H1 (cell line): Measurements from ENCODE around the gene SURF4. TPM values are rescaled to one million over a fixed set of nuclear protein-coding genes. Genes with fewer than 3 reads are reported as not detected.

Experiments
- CTCF ChIA-PET: fragments of 300-600 bp; sonication (Branson Sonifier 250); formaldehyde crosslinking; loops from one replicate; lab custom pipeline; 2021; ENCODE audit not compliant: partially characterized antibody; lab: Charles Lee
- POLR2A ChIA-PET: fragments of 300-600 bp; sonication (Branson Sonifier 250); formaldehyde crosslinking; loops from one replicate; lab custom pipeline; 2021; ENCODE audit warnings: inconsistent platforms; ENCODE audit not compliant: partially characterized antibody; lab: Charles Lee
- DNase-seq, 2 experiments: peaks; one replicate each; pipeline versions ENCODE4 v3.0.0 to v3.0.0-alpha.2; 2010 to 2022; ENCODE audit warnings: low spot score in 2 of 2, low read depth in 1 of 2, mixed read lengths in 1 of 2
- FAIRE-seq: peaks from 2 replicates; lab custom pipeline; 2011; peaks lifted over from hg19 to GRCh38; lab: Jason Lieb, UNC
- H2AFZ ChIP-seq: 2 replicates; pipeline ENCODE4 v1.8.1; 2012; ENCODE audit warnings: low read length, inconsistent platforms
- H2AK5ac ChIP-seq: 2 replicates; pipeline ENCODE4 v1.6.1; 2013; ENCODE audit warnings: low read depth, low read length
- H2BK120ac ChIP-seq: replicated peaks from 2 replicates; pipeline ENCODE3; 2013; ENCODE audit warnings: low read depth, low read length, inconsistent platforms
- H2BK12ac ChIP-seq: 2 replicates; pipeline ENCODE4 v1.6.1; 2013; ENCODE audit warnings: low read depth, low read length
- H2BK15ac ChIP-seq: 2 replicates; pipeline ENCODE4 v1.6.1; 2013; ENCODE audit warnings: low read length
- H2BK20ac ChIP-seq: 2 replicates; pipeline ENCODE4 v1.6.1; 2013; ENCODE audit warnings: low read length
- H2BK5ac ChIP-seq: 2 replicates; pipeline ENCODE4 v1.6.1; 2013; ENCODE audit warnings: low read depth, low read length
- H3K14ac ChIP-seq: 2 replicates; pipeline ENCODE4 v1.6.1; 2013; ENCODE audit warnings: inconsistent platforms; ENCODE audit not compliant: insufficient read length
- H3K18ac ChIP-seq: 2 replicates; pipeline ENCODE4 v1.6.1; 2013; ENCODE audit warnings: low read length; ENCODE audit errors: extremely low read depth
- H3K23ac ChIP-seq: 2 replicates; pipeline ENCODE4 v1.6.1; 2013; ENCODE audit warnings: inconsistent platforms; ENCODE audit not compliant: insufficient read length
- H3K23me2 ChIP-seq: 2 replicates; pipeline ENCODE4 v1.6.1; 2013; ENCODE audit warnings: low read depth, low read length
- H3K27ac ChIP-seq: 2 replicates; pipeline ENCODE4 v1.6.1; 2011; ENCODE audit warnings: low read depth, low read length, inconsistent platforms
- H3K27me3 ChIP-seq, 4 experiments: replicated peaks in 1 of 4; 1 replicate in 1 of 4; 2 replicates in 3 of 4; pipeline versions ENCODE4 v1.6.1 to v1.8.1; 2011 to 2013; ENCODE audit warnings: low read length in 3 of 4, mild to moderate bottlenecking in 3 of 4, inconsistent platforms in 2 of 4, mixed read lengths in 2 of 4, moderate library complexity in 1 of 4; ENCODE audit not compliant: control insufficient read depth in 3 of 4, insufficient read depth in 3 of 4; ENCODE audit errors: extremely low read depth in 1 of 4
- H3K36me3 ChIP-seq, 4 experiments: 2 replicates each; pipeline versions ENCODE4 v1.6.1 to v1.8.1; 2011 to 2013; ENCODE audit warnings: mild to moderate bottlenecking in 4 of 4, low read length in 3 of 4, moderate library complexity in 2 of 4, control low read depth in 1 of 4, inconsistent platforms in 1 of 4; ENCODE audit not compliant: insufficient read depth in 4 of 4, control insufficient read depth in 2 of 4
- H3K4ac ChIP-seq: replicated peaks from 2 replicates; pipeline ENCODE3; 2013; ENCODE audit warnings: low read length, low read depth, mixed read lengths, inconsistent platforms; ENCODE audit not compliant: insufficient read length
- H3K4me1 ChIP-seq, 4 experiments: replicated peaks in 1 of 4; 1 replicate in 1 of 4; 2 replicates in 3 of 4; pipeline versions ENCODE4 v1.6.1 to v1.8.1; 2011 to 2013; ENCODE audit warnings: low read length in 3 of 4, inconsistent platforms in 2 of 4, mixed read lengths in 1 of 4; ENCODE audit not compliant: insufficient read depth in 4 of 4, control insufficient read depth in 3 of 4
- H3K4me2 ChIP-seq, 2 experiments: 2 replicates each; pipeline versions ENCODE4 v1.6.1 to v1.8.1; 2011 to 2013; ENCODE audit warnings: low read depth in 2 of 2, low read length in 2 of 2, control low read depth in 1 of 2, inconsistent platforms in 1 of 2, mild to moderate bottlenecking in 1 of 2; ENCODE audit not compliant: insufficient read depth in 1 of 2
- H3K4me3 ChIP-seq, 4 experiments: fragments of 200-600, 300-600 bp in 1 of 4; sonication (generic), shearing (Covaris generic), sonication (Bioruptor Twin) in 1 of 4; 2 replicates each; pipeline versions ENCODE4 v1.5.1 to v1.8.1; 2011 to 2016; ENCODE audit warnings: low read length in 4 of 4, low read depth in 3 of 4, control low read depth in 2 of 4, inconsistent platforms in 2 of 4, mild to moderate bottlenecking in 2 of 4, mixed read lengths in 1 of 4, moderate library complexity in 1 of 4; ENCODE audit not compliant: insufficient read depth in 2 of 4; ENCODE audit errors: extremely low read depth in 1 of 4
- H3K56ac ChIP-seq: replicated peaks from 2 replicates; pipeline ENCODE3; 2013; ENCODE audit warnings: low read depth, mild to moderate bottlenecking, mixed read lengths, low read length, inconsistent platforms; ENCODE audit not compliant: insufficient read length
- H3K79me1 ChIP-seq: 2 replicates; pipeline ENCODE4 v1.6.1; 2013; ENCODE audit warnings: low read depth, low read length, control low read depth
- H3K79me2 ChIP-seq, 2 experiments: 2 replicates each; pipeline versions ENCODE4 v1.6.1 to v1.8.1; 2012 to 2013; ENCODE audit warnings: low read length in 2 of 2, mild to moderate bottlenecking in 2 of 2, inconsistent platforms in 1 of 2; ENCODE audit not compliant: insufficient read depth in 2 of 2, control insufficient read depth in 1 of 2
- H3K9ac ChIP-seq, 4 experiments: replicated peaks in 1 of 4; 1 replicate in 1 of 4; 2 replicates in 3 of 4; pipeline versions ENCODE4 v1.6.1 to v1.8.1; 2011 to 2013; ENCODE audit warnings: low read depth in 3 of 4, low read length in 3 of 4, control low read depth in 2 of 4, mild to moderate bottlenecking in 2 of 4, moderate library complexity in 2 of 4, inconsistent platforms in 1 of 4; ENCODE audit errors: extremely low read depth in 1 of 4
- H3K9me3 ChIP-seq, 2 experiments: 2 replicates each; pipeline versions ENCODE4 v1.6.1 to v1.8.1; 2012 to 2013; ENCODE audit warnings: mild to moderate bottlenecking in 2 of 2, moderate library complexity in 2 of 2, control low read depth in 1 of 2, inconsistent platforms in 1 of 2, low read depth in 1 of 2, low read length in 1 of 2, mixed read lengths in 1 of 2; ENCODE audit not compliant: insufficient read depth in 2 of 2
- H4K20me1 ChIP-seq, 2 experiments: replicated peaks in 1 of 2; 2 replicates each; pipeline versions ENCODE3 to v1.8.1; 2011 to 2013; ENCODE audit warnings: inconsistent platforms in 2 of 2, low read length in 2 of 2, mild to moderate bottlenecking in 1 of 2; ENCODE audit not compliant: insufficient read depth in 2 of 2, control insufficient read depth in 1 of 2
- H4K5ac ChIP-seq: 2 replicates; pipeline ENCODE4 v1.6.1; 2013; ENCODE audit warnings: low read length, low read depth, mixed read lengths, inconsistent platforms; ENCODE audit not compliant: insufficient read length
- H4K8ac ChIP-seq: 2 replicates; pipeline ENCODE4 v1.8.0; 2013; ENCODE audit warnings: mild to moderate bottlenecking, moderate library complexity, low read length, inconsistent platforms; ENCODE audit not compliant: insufficient read depth; ENCODE audit errors: extremely low read depth
- H4K91ac ChIP-seq: replicated peaks from 2 replicates; pipeline ENCODE3; 2013; ENCODE audit warnings: low read length, mixed read lengths, inconsistent platforms; ENCODE audit not compliant: insufficient read length
- EP300 ChIP-seq, 2 experiments: IDR thresholded peaks; 1 replicate in 1 of 2; 2 replicates in 1 of 2; pipeline ENCODE4 v1.6.1; 2011 to 2012; ENCODE audit warnings: low read depth in 2 of 2, low read length in 2 of 2, mild to moderate bottlenecking in 2 of 2, borderline replicate concordance in 1 of 2, inconsistent platforms in 1 of 2, moderate library complexity in 1 of 2
- GTF2F1 ChIP-seq: IDR thresholded peaks from 2 replicates; pipeline ENCODE4 v1.6.1; 2012; ENCODE audit warnings: low read depth, low read length, improper control_type of control experiment, borderline replicate concordance
- PHF8 ChIP-seq: fragments of 200-600 bp; sonication (generic); conservative IDR thresholded peaks from 2 replicates; pipeline ENCODE4 v1.7.1; 2012; ENCODE audit warnings: low read depth, mild to moderate bottlenecking, inconsistent platforms, low read length, moderate library complexity
- SUZ12 ChIP-seq: fragments of 200-600 bp; sonication (generic); IDR thresholded peaks from 2 replicates; pipeline ENCODE4 v1.6.1; 2012; ENCODE audit warnings: mild to moderate bottlenecking, inconsistent platforms, low read length, moderate library complexity, mixed read lengths
- TCF12 ChIP-seq: IDR thresholded peaks from 2 replicates; pipeline ENCODE4 v1.6.1; 2011; ENCODE audit warnings: low read depth, mild to moderate bottlenecking, low read length
- YY1 ChIP-seq: IDR thresholded peaks from 2 replicates; pipeline ENCODE4 v1.6.1; 2011; ENCODE audit warnings: low read depth, mild to moderate bottlenecking, low read length
- WGBS, 2 experiments: shearing (Covaris generic) in 1 of 2; methylation state at CpG; one replicate each; pipeline versions ENCODE4 v1.1.6 to v1.1.7; 2013 to 2015; ENCODE audit warnings: low lambda C conversion rate in 2 of 2, mixed read lengths in 2 of 2, inconsistent platforms in 1 of 2, low coverage in 1 of 2, missing lambda C conversion rate in 1 of 2; ENCODE audit not compliant: insufficient replicate concordance in 2 of 2, insufficient coverage in 1 of 2, insufficient read length in 1 of 2; ENCODE audit errors: extremely low coverage in 1 of 2, missing lambda C conversion rate in 1 of 2; 5-methylcytosine and 5-hydroxymethylcytosine counted together
- polyA plus RNA-seq, 7 experiments: library from polyadenylated mRNA; depleted of rRNA in 3 of 7; stranded (reverse) in 5 of 7; unstranded in 2 of 7; fragments of >200 nt in 5 of 7; fragments of 200-250 nt in 2 of 7; gene quantifications; 1 replicate in 5 of 7; 2 replicates in 1 of 7; 4 replicates in 1 of 7; pipeline versions ENCODE4 v1.2.1 to v1.2.3, GENCODE V29; 2011 to 2013; ENCODE audit warnings: missing spikeins in 2 of 7, mixed read lengths in 2 of 7
- total RNA-seq: library from RNA; stranded (reverse); fragmentation: NEBNext Ultra II Directional; extraction: Animal tissue kit (Norgen Biotek cat#: 25700); gene quantifications from 2 replicates; pipeline ENCODE4 v1.2.1, GENCODE V29; 2021

Gene SURF4
- total and polyA plus RNA-seq, 2 of the 8 experiments (the other 6 are each of a cell fraction or from before 2014, with no cell fraction given), result 176 to 182 TPM

DNA sequence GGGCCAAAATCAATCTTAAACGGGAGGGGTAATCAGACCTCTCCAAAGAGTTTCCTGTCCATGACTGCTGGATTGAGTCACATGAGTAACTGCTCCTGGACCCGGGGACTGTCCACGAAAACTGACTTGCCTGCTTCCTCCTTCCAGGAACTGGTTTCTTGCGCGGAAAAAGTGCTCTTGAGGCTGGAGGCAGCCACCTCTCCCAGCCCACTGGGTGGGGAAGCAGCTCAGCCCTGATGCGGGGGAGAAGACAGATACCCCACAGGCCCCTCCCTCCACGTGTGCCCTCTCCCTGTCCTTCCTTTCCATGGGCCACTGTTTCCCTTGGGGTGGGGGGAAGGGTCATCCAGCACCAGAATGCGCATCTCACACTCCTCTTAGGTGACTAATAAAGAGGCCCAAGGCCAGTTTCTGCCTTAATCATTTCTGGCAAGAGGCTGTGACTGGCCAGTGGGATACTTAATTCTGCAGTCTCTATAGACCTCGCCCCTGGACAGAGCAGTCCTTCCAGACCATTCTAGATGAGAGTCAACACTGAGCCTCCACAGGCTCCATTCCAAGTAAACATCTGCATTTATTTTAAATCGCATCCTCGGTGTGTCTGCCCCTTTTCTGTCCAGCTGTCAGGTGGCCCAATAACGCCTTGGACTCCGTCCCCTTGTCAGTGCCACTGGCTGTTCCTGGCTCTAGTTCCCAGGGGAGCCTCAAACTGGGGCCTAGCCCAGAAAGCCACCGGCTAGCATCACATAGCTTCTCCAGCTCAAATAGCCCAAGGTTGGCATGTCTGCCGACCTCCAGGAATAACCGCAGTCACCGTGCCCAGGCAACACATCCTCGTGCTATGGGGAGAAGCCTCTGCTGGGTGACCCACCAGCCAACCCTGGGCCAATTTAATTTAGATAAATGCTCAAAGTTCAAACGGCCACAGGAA is 29.9 kb upstream of the SURF4 start:
- H3K36me3 ChIP-seq, result peaks cover 17 to 41% (median 29%) of the 10 kb centered on the region in 4 experiments; a peak in 7 of 8 replicates
- H4K5ac ChIP-seq, result no peak overlapping the region
- no peak overlapping the region for H2AFZ ChIP-seq
- CTCF ChIA-PET, result interaction anchor here (0.6 to 4.6 kb wide), 20 partner anchors 10 to 419 kb away, joined by 3 to 32 read pairs (median 4); partner anchors contain the start of genes ADAMTS13, SURF1 and SURF2
- H2BK20ac ChIP-seq, result no peak overlapping the region
- H4K91ac ChIP-seq, result no peak overlapping the region
- H3K79me1 ChIP-seq, result 0 out of 2 replicates have a peak, but pooled peaks cover 3% of the 10 kb centered on the region
- H3K4me3 ChIP-seq, result no peak overlapping the region
- no peaks in the 10 kb centered on the region for H3K27me3 ChIP-seq
- no peaks in the 10 kb centered on the region for H3K79me2 ChIP-seq
- no peak overlapping the region for H2AK5ac ChIP-seq
- no peak overlapping the region for H2BK120ac ChIP-seq
- no peak overlapping the region for H2BK12ac ChIP-seq
- no peak overlapping the region for H3K56ac ChIP-seq
- no peak overlapping the region for H4K8ac ChIP-seq
- no peak for TF ChIP-seq SUZ12
- TF ChIP-seq GTF2F1, result no peak
- TF ChIP-seq EP300 (IDR thresholded peaks at IDR 0.05; ENCODE audit: borderline replicate concordance in 1 of 2, low read depth in 2 of 2, low read length in 2 of 2), result no peak
- TF ChIP-seq PHF8, result no peak
- TF ChIP-seq TCF12, result no peak
- no peak for TF ChIP-seq YY1
- H3K9me3 ChIP-seq, result no peaks in the 10 kb centered on the region
- no peak overlapping the region for H3K9ac ChIP-seq
- H3K18ac ChIP-seq, result no peak overlapping the region
- no peaks in the 10 kb centered on the region for H3K23me2 ChIP-seq
- H3K4ac ChIP-seq, result no peak overlapping the region
- no peak overlapping the region for H2BK5ac ChIP-seq
- POLR2A ChIA-PET, result interaction anchor here (0.6 to 5.6 kb wide), 4 partner anchors 9 to 121 kb away, joined by 3 to 31 read pairs (median 3); no protein-coding TSS in a partner anchor
- DNase-seq (no peak), FAIRE-seq (no peak)
- WGBS, 2 experiments, result 87% methylated on average over 19 of the region's 19 CpGs; no CpG with 5 or more reads in 1 of the 2 experiments
- no peaks in the 10 kb centered on the region for H3K4me1 ChIP-seq
- H2BK15ac ChIP-seq, result no peak overlapping the region
- no peak overlapping the region for H3K14ac ChIP-seq
- peaks cover 13 to 18% of the 10 kb centered on the region in 2 experiments for H4K20me1 ChIP-seq
- no peak overlapping the region for H3K4me2 ChIP-seq
- H3K27ac ChIP-seq, result no peak overlapping the region
- H3K23ac ChIP-seq, result no peak overlapping the region
